ENCODE results near the gene BMPR1B. TPM values are rescaled to one million over a fixed set of nuclear protein-coding genes. Genes with fewer than 3 reads are reported as not detected.
"Not testable (repeated sequence)": the region's sequence is repeated elsewhere in the genome, so short reads cannot be mapped to it uniquely, and the experiment has no call there.

Gene BMPR1B
- total RNA-seq, 3 donors from 2014 or later (not counting 1 experiment from before 2014, with no cell fraction given), result 0.25 TPM; not detected in 2

DNA sequence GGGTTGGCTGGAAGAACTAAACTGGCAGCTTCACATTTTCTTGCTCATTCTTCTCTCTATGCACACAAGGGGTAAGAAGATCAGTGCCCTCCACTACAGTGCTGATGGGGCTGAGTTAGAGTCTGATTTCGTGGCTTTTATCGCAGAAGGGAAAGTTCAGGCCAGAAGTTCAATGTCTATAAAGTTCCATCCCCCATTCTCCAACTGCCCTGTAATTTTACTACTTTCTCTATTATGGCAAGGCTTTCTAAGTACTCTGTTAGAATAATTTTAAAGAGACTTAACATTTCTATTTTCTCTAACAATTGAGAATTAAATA lies 293.9 kb downstream of the BMPR1B start:
- Mint-ChIP-seq H3K4me1 (no peaks in the 10 kb centered on the region), H3K36me3 (no peaks in the 10 kb centered on the region), H3K4me3 (no peak overlapping the region), H3K27me3 (ENCODE audit: low read depth in 2 of 2) (no peaks in the 10 kb centered on the region), H3K27ac (no peak overlapping the region), H3K9me3 (no peaks in the 10 kb centered on the region)
- H3K27me3 ChIP-seq (ENCODE audit: control insufficient read depth, insufficient read depth, low read length), result no peaks in the 10 kb centered on the region
- TF ChIP-seq, protein P1, sequence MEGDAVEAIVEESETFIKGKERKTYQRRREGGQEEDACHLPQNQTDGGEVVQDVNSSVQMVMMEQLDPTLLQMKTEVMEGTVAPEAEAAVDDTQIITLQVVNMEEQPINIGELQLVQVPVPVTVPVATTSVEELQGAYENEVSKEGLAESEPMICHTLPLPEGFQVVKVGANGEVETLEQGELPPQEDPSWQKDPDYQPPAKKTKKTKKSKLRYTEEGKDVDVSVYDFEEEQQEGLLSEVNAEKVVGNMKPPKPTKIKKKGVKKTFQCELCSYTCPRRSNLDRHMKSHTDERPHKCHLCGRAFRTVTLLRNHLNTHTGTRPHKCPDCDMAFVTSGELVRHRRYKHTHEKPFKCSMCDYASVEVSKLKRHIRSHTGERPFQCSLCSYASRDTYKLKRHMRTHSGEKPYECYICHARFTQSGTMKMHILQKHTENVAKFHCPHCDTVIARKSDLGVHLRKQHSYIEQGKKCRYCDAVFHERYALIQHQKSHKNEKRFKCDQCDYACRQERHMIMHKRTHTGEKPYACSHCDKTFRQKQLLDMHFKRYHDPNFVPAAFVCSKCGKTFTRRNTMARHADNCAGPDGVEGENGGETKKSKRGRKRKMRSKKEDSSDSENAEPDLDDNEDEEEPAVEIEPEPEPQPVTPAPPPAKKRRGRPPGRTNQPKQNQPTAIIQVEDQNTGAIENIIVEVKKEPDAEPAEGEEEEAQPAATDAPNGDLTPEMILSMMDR (IDR thresholded peaks at IDR 0.05), result no peak
- no peak for DNase-seq
- intact Hi-C loops (cut with micrococcal nuclease), result no loop called here
- H3K27ac ChIP-seq (ENCODE audit: low read length), result no peak overlapping the region
- no peaks in the 10 kb centered on the region for H3K9me3 ChIP-seq (ENCODE audit: control insufficient read depth, insufficient read depth, low read length)
- no peak for ATAC-seq
- H3K4me3 ChIP-seq (ENCODE audit: low read length), result no peak overlapping the region
- H3K4me1 ChIP-seq (ENCODE audit: control insufficient read depth, insufficient read depth, low read length), result no peaks in the 10 kb centered on the region
- no peaks in the 10 kb centered on the region for H3K36me3 ChIP-seq (ENCODE audit: control insufficient read depth, insufficient read depth, low read length)
- 100% methylated on average over 2 of the region's 2 CpGs for WGBS (ENCODE audit: insufficient coverage)

DNA sequence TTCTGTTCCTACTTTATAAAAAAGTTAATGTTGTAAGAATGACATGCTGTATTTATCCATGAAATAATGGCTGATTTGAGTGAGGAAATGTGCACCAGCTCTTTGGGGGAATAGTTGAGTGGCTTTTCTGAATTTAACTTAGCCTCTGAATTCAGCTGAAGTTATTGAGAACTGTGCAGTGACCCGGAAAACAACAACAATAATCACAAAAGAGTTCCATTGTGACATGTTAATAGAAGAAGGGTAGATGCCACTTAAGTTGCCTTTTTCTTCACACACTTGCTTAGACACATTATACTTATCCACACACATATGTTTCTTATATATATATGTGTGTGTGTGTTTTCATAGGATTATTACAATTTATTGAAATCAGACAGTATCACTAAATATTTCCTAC lies 301.2 kb downstream of the BMPR1B start:
- intact Hi-C loops (cut with micrococcal nuclease), result no loop called here
- ATAC-seq, result no peak
- H3K4me3 Mint-ChIP-seq, result no peak overlapping the region
- H3K9me3 ChIP-seq (ENCODE audit: control insufficient read depth, insufficient read depth, low read length), result no peaks in the 10 kb centered on the region
- H3K4me1 Mint-ChIP-seq, result no peaks in the 10 kb centered on the region
- H3K27me3 Mint-ChIP-seq (ENCODE audit: low read depth in 2 of 2), result no peaks in the 10 kb centered on the region
- no CpG with 5 or more reads among the region's 1 CpG for WGBS (ENCODE audit: insufficient coverage)
- TF ChIP-seq, protein P1 (IDR thresholded peaks at IDR 0.05), result no peak
- H3K27ac Mint-ChIP-seq, result no peak overlapping the region
- no peak overlapping the region for H3K4me3 ChIP-seq (ENCODE audit: low read length)
- no peaks in the 10 kb centered on the region for H3K27me3 ChIP-seq (ENCODE audit: control insufficient read depth, insufficient read depth, low read length)
- H3K36me3 ChIP-seq (ENCODE audit: control insufficient read depth, insufficient read depth, low read length), result no peaks in the 10 kb centered on the region
- DNase-seq, result no peak
- H3K27ac ChIP-seq (ENCODE audit: low read length), result no peak overlapping the region
- H3K4me1 ChIP-seq (ENCODE audit: control insufficient read depth, insufficient read depth, low read length), result no peaks in the 10 kb centered on the region
- no peaks in the 10 kb centered on the region for H3K9me3 Mint-ChIP-seq
- no peaks in the 10 kb centered on the region for H3K36me3 Mint-ChIP-seq

DNA sequence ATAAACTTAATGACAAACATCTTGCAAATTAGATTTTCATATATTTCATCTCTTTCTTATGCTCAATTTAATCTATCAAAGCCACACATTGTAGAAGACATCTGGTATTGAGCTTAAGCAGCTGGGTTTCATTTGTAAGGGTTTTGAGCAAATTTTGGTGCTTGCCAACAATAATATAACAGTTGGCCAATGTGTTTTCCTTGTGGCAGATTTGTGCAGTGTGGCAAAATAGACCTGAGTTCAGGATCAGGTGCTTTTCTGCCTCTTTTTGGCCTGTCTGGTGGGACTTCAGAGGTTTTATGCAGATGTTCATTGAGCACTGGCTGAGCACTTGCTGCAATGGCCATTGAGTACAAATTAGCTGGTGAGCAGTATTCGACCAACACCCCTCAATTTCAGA lies 301.9 kb downstream of the BMPR1B start:
- no peak overlapping the region for H3K27ac Mint-ChIP-seq

DNA sequence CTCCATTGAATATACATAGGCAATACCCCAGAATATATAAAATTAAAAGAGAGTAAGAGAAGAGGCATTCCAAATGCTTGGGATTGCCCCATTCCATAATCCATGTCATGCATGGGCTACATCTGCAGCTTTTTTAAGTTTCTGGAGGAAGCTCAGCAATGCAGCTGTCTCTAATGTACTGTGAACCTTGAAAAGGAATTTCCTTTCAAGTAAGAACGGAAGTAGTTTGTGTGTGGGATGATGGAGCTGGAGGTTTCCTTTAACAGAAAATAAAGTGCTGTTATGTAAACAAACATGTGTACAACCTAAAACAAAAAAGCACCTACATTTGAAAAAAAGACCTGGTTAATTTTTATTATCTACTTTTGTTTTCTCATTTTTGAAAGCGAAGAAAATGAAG lies 303.5 kb downstream of the BMPR1B start:
- DNase-seq, result no peak

More for the DNA sequence above, 301.9 kb downstream of the BMPR1B start:
- H3K36me3 Mint-ChIP-seq, result no peaks in the 10 kb centered on the region
- intact Hi-C loops (cut with micrococcal nuclease), result no loop called here
- no peaks in the 10 kb centered on the region for H3K4me1 Mint-ChIP-seq
- no peaks in the 10 kb centered on the region for H3K27me3 Mint-ChIP-seq (ENCODE audit: low read depth in 2 of 2)
- no peak overlapping the region for H3K27ac ChIP-seq (ENCODE audit: low read length)
- no peaks in the 10 kb centered on the region for H3K4me1 ChIP-seq (ENCODE audit: control insufficient read depth, insufficient read depth, low read length)
- no peaks in the 10 kb centered on the region for H3K9me3 Mint-ChIP-seq
- no peak overlapping the region for H3K4me3 ChIP-seq (ENCODE audit: low read length)
- H3K36me3 ChIP-seq (ENCODE audit: control insufficient read depth, insufficient read depth, low read length), result no peaks in the 10 kb centered on the region
- H3K4me3 Mint-ChIP-seq, result no peak overlapping the region
- no peaks in the 10 kb centered on the region for H3K27me3 ChIP-seq (ENCODE audit: control insufficient read depth, insufficient read depth, low read length)
- TF ChIP-seq, protein P1 (IDR thresholded peaks at IDR 0.05), result no peak
- no peaks in the 10 kb centered on the region for H3K9me3 ChIP-seq (ENCODE audit: control insufficient read depth, insufficient read depth, low read length)
- WGBS (ENCODE audit: insufficient coverage), result 69% methylated on average over 1 of the region's 1 CpG
- ATAC-seq, result no peak
- no peak for DNase-seq

DNA sequence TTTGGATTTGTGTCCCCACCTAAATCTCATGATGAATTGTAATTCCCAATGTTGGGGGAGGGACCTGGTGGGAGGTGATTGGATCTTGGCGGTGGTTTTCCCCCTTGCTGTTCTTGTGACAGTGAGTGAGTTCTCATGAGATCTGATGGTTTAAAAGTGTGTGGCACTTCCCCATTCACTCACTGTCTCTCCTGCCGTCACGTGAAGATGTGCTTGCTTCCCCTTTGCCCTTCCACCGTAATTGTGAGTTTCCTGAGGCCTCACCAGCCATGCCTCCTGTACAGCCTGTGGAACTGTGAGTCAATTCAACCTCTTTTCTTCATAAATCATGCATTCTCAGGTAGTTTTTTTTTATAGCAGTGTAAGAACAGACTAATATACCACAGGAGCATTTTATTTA lies 304.0 kb downstream of the BMPR1B start:
- not testable (repeated sequence) for H3K27ac Mint-ChIP-seq, H3K4me3 Mint-ChIP-seq, H3K4me1 Mint-ChIP-seq

More for the DNA sequence above, 303.5 kb downstream of the BMPR1B start:
- Histone ChIP-seq H3K4me1 (ENCODE audit: control insufficient read depth, insufficient read depth, low read length) (no peaks in the 10 kb centered on the region), H3K4me3 (ENCODE audit: low read length) (no peak overlapping the region), H3K27me3 (ENCODE audit: control insufficient read depth, insufficient read depth, low read length) (no peaks in the 10 kb centered on the region), H3K36me3 (ENCODE audit: control insufficient read depth, insufficient read depth, low read length) (no peaks in the 10 kb centered on the region), H3K9me3 (ENCODE audit: control insufficient read depth, insufficient read depth, low read length) (no peaks in the 10 kb centered on the region), H3K27ac (ENCODE audit: low read length) (no peak overlapping the region)
- no peaks in the 10 kb centered on the region for H3K27me3 Mint-ChIP-seq (ENCODE audit: low read depth in 2 of 2)
- TF ChIP-seq, protein P1 (IDR thresholded peaks at IDR 0.05), result no peak
- no peaks in the 10 kb centered on the region for H3K36me3 Mint-ChIP-seq
- intact Hi-C loops (cut with micrococcal nuclease), result no loop called here
- H3K4me1 Mint-ChIP-seq, result peaks cover 0 to 3% of the 10 kb centered on the region in 2 donors
- WGBS (ENCODE audit: insufficient coverage), result 43% methylated on average over 1 of the region's 2 CpGs
- H3K4me3 Mint-ChIP-seq, result no peak overlapping the region
- no peak for ATAC-seq
- no peak overlapping the region for H3K27ac Mint-ChIP-seq
- H3K9me3 Mint-ChIP-seq, result no peaks in the 10 kb centered on the region

More for the DNA sequence above, 304.0 kb downstream of the BMPR1B start:
- H3K9me3 Mint-ChIP-seq; H3K27me3 ChIP-seq (ENCODE audit: control insufficient read depth, insufficient read depth, low read length); H3K36me3 ChIP-seq (ENCODE audit: control insufficient read depth, insufficient read depth, low read length); H3K9me3 ChIP-seq (ENCODE audit: control insufficient read depth, insufficient read depth, low read length); H3K4me3 ChIP-seq (ENCODE audit: low read length); intact Hi-C loops (cut with micrococcal nuclease); ATAC-seq; H3K4me1 ChIP-seq (ENCODE audit: control insufficient read depth, insufficient read depth, low read length); DNase-seq; H3K27ac ChIP-seq (ENCODE audit: low read length); H3K36me3 Mint-ChIP-seq; H3K27me3 Mint-ChIP-seq (ENCODE audit: low read depth in 2 of 2): not testable (repeated sequence)
- 62% methylated on average over 4 of the region's 4 CpGs for WGBS (ENCODE audit: insufficient coverage)

All from natural killer cell (primary cell).